IPS-18c (cell line): Measurements from ENCODE around the gene WASF3.
"Not testable (repeated sequence)": the region's sequence is repeated elsewhere in the genome, so short reads cannot be mapped to it uniquely, and the experiment has no call there.

Experiments used
- H3K4me3 ChIP-seq: 2 replicates; pipeline ENCODE4 v1.7.0; 2013; ENCODE audit warnings: low read depth, mild to moderate bottlenecking, low read length, moderate library complexity; ENCODE audit not compliant: insufficient read depth
- H3K9me3 ChIP-seq: one replicate; pipeline ENCODE4 v1.6.1; 2013; ENCODE audit warnings: mild to moderate bottlenecking, low read length, moderate library complexity; ENCODE audit not compliant: control insufficient read depth, insufficient read depth

WASF3 gene

DNA sequence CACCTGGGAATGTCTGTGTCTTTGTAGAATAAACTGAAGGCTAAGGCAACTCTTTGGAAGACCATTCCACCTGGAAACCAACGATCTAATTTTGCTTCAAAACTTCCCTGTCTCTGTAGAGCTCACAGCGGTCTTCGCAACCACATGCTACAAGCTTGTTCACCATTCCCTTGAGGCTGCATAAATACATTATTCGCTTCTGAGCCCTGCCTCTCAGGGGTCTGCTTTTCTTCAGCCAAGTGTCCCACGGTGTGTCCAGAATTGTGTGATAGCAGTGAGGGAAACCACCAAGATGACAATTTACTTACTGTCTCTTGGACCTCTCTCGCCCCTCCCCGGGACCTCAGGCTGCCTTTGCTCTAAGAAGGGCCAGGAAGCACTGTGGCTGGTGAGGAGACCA is 152.0 kb downstream of the WASF3 start:
- Histone ChIP-seq H3K9me3 (no peaks in the 10 kb centered on the region), H3K4me3 (no peak overlapping the region)

DNA sequence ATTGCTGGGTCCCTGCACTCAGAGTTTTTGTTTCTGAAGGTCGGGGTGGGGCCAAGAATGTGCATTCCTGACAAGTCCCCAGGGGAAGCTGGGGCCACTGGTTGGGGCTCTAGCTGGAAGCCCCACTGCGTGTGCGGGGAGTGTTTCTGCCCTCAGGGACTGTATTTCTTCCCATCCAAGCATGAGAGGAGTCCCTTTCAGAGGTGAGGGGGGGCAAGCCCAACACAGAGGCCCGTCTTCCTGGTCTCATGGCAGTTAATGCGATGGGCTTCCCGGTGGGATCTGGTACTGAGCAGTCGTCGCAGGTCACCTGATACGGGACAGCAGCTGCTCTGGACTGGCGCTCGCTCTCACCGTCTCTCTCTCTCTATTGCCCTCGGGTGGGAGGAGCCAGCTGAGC is 152.7 kb downstream of the WASF3 start:
- H3K4me3 ChIP-seq: no peak overlapping the region
- H3K9me3 ChIP-seq: no peaks in the 10 kb centered on the region

DNA sequence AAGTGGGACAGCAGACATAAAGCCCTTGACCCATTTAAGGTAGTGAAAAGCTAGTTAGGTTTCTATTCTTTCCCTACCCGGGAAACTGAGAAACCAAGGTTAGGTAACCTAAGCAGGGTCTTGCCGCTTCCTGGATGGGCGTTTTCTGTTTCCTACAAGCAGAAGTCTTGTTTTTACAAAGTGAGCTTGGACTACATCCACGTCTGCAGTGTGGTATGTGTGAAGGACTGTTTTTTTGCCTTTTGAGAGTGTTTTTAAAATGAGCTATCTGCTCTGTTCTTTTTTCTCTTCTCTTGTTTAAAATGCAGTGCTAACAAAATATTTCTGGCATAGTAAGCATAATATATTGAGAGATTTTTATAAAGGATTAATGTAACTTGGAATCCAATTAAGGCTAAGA is 153.7 kb downstream of the WASF3 start:
- H3K4me3 ChIP-seq: no peak overlapping the region
- H3K9me3 ChIP-seq: no peaks in the 10 kb centered on the region

DNA sequence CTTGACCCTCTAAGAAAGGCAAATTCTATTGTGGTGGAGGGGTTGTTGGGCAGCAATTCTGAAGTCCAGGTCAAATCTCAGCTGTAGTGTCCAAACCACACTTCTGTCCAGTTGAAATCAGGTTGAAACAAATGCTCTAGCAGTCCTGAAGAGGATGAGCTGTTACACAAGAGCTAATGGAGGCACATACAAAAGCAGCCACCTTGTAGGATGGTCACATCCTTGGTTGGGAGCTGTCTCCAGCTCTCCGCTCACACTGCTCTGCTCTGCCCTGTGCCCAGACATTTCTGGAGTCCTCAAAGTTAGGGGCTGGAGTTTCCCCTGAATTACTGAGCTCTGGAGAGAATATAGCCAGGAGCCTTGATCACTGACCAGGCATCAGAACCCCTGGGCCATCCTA is 155.9 kb downstream of the WASF3 start:
- Histone ChIP-seq H3K9me3 (no peaks in the 10 kb centered on the region), H3K4me3 (no peak overlapping the region)

DNA sequence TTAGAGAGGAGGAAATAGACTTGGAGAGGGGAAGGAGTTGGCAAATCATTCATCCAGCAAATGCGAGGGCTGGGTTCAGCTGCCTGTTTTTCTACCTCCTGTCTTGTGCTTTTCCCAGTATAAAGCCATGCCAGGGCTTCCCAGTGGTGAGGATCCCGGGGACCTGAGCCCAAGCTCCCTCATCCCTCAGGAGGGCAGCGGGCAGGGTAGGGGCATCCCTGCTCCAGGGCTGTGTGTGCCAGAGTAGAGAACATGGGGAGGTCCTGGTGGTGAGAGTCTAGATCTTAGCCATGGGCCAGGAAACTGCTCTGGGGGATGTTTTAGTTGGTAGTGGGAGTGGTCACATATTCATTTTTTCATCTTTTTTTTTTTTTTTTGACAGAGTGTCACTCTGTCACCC is 159.5 kb downstream of the WASF3 start:
- Histone ChIP-seq H3K9me3 (no peaks in the 10 kb centered on the region), H3K4me3 (no peak overlapping the region)

DNA sequence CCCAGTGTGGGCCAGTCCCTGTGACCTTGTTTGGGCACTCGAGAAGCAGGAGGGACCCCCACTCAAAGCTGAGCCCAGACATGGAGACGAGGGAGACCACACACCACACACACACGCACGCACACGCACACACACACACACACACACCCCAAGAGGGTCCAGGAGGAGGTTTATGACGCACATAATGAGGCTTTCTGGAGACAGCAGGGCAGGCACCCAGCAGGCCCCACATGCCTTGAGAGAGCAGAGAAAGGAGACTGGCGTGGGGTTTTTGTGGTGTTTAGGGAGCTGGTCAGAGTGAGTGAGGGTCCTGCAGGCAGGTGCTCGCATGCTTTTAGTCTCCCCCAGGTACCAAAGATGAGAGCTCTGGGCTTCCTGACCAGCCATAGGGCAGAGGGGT is 160.7 kb downstream of the WASF3 start:
- peaks cover 3% of the 10 kb centered on the region for H3K9me3 ChIP-seq
- no peak overlapping the region for H3K4me3 ChIP-seq

DNA sequence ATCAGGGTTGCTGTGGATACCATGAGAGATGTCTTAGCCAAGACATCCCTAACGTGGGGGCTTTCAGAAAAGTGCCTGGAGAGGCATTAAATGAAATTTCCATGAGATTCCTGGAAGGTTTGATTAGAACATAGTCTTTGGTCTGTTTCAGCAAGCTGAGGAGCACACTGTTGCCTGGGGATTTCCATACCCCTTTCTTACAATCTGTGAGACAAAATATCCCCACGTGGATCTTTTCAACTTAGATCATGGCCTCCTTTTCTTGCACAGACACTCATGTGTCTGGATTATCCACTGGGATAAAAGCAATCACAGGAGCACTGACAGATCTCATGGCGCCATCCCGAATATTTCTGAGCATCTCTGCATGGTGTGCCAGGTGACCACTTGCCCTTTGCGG is 161.4 kb downstream of the WASF3 start:
- H3K4me3 ChIP-seq: no peak overlapping the region

DNA sequence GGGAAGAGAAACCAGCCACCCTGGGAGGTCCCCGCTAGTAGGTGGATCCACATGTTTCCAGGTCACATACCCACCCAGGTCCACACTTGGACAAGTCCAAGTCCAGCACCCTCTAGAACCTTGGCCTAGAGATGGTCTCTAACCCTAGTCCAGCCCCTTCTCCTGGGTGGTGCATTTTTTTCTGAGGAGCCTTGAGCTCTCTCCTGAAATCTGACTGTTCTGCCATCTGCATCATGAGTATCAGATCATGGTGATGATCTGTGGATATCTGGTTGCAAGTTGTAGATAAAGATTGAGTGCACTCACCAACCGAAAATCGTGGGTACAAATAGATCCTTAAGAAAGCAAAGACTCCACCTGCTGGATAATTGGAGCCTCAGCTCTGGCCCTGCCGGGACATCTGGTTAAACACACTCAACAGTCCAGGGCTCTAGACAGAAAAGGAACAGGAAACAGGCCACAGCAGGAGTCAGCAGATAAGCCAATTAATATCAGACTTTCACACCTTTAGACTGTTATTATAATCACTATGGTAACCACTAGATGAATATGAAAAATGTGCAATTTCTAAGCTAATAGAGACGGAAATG is 162.0 kb downstream of the WASF3 start:
- no peak overlapping the region for H3K4me3 ChIP-seq
- peaks cover 3% of the 10 kb centered on the region for H3K9me3 ChIP-seq

More for the DNA sequence above, 161.4 kb downstream of the WASF3 start:
- peaks cover 3% of the 10 kb centered on the region for H3K9me3 ChIP-seq

DNA sequence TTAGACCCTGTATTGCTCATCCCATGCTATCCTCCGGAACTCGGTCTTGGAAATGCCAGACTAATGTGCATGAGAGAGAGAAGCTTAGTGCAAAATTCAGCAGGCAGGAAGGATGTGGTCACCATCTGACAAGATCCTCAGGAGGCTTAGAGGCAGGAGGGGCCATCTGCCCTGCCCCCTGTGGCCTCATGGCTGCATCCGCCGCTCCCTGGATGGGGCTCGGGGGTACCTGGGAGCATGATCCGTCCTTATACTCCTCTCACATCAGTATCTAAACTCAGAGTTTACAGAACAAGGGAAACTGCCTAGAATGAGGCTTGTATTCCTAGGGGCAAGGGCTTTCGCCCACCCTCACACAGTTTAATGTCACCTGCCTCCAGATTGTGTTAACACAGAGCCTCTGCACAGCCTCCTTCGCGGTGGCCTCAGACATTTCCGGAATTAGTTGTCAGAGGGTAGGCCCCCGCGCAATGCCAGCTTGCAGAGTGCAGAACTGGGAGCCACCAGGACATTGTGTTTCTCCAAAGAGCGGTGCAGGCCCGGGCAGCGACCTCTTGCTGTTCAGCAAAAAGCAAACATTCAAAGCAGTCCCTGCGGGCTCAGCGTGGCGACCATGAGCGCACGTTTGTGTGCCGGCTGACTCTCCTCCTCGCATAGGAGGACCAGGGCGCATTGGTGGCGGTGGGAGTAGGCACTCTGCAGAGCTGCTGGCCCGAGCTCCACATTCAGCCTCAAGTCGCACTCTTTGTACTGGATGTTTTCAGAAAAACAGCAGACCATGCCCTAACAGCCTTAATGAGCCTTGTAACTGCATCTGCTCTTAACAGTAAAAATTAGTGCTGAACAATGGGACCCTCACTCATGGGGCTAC is 164.0 kb downstream of the WASF3 start:
- Histone ChIP-seq H3K9me3 (peaks cover 3% of the 10 kb centered on the region), H3K4me3 (no peak overlapping the region)

DNA sequence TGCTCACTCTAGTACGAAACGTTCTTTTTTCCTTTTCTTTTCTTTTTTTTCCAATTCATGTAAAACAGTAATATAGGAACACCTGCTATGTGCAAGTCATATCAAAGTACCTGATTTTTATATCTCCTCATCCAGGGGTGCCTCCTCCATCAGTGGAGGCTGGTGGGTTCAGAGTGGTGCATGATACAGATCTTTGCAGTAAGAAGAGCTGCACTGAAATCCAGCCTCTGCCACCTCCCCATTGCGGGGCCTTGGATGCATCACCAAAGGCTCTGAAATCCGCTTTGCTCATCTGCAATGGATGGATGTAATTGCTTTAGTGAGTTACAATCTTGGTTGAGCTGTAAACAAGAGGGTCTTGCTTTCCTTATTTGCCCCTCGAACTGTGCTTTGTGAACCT is 164.8 kb downstream of the WASF3 start:
- H3K4me3 ChIP-seq: no peak overlapping the region
- peaks cover 3% of the 10 kb centered on the region for H3K9me3 ChIP-seq

DNA sequence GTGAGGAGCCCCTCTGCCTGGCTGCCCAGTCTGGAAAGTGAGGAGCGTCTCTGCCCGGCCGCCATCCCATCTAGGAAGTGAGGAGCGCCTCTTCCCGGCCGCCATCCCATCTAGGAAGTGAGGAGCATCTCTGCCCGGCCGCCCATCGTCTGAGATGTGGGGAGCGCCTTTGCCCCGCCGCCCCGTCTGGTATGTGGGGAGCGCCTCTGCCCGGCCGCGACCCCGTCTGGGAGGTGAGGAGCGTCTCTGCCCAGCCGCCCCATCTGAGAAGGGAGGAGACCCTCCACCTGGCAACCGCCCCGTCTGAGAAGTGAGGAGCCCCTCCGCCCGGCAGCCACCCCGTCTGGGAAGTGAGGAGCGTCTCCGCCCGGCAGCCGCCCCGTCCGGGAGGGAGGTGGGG is 166.1 kb downstream of the WASF3 start:
- not testable (repeated sequence) for H3K9me3 ChIP-seq, H3K4me3 ChIP-seq

DNA sequence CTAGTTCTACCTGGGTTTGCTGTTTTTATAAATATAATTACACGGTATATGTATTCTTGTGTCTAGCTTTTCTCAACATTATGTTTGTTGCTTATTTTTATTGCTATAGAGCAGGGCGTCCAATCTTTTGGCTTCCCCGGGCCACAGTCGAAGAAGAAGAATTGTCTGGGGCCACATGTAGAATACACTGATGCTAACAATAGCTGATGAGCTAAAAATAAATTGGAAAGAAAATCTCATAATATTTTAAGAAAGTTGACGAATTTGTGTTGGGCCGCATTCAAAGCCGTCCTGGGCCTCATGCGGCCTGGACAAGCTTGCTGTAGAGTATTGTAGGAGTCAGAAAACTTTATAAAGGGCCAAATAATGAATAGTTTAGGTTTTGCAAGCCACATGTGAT is 169.2 kb downstream of the WASF3 start:
- Histone ChIP-seq H3K4me3 (no peak overlapping the region), H3K9me3 (peaks cover 3% of the 10 kb centered on the region)

DNA sequence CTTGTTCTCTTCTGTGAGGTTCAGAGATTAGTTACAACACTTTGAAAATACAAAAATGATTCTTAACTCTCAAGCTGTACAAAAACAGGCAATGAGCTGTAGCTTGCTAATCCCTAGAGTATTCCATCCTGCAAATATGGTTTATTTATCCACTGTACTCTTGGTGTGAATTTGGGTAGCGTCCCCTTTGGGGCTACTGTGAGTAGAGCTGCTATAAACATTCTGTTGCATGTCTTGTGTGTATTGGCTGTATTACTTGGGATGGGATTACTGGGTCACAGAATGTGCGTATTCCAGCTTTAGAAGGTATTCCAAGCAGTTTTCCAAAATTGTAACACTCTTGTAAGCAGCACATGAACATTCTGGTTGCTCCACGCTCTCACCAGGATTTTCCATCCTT is 169.6 kb downstream of the WASF3 start:
- Histone ChIP-seq H3K9me3 (peaks cover 3% of the 10 kb centered on the region), H3K4me3 (no peak overlapping the region)

DNA sequence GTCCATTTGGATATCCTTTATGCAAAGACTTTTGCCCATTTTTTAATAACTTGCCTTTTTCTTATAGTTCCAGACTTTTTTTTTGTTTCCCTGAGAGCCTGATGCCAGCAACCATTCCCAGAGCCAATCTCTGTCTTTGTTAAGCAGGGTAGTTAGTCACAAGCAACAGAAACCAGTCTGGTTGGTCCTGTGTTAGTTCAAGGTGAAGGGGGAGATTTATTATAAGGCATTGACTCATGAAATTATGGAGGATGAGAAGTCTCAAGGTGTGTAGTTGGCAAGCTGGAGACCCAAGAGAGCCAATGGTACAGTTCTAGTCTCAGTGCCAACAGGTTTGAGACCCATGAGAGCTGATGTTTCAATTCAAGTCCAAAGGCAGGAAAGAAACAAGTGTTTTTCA is 170.2 kb downstream of the WASF3 start:
- Histone ChIP-seq H3K4me3 (no peak overlapping the region), H3K9me3 (peaks cover 3% of the 10 kb centered on the region)

DNA sequence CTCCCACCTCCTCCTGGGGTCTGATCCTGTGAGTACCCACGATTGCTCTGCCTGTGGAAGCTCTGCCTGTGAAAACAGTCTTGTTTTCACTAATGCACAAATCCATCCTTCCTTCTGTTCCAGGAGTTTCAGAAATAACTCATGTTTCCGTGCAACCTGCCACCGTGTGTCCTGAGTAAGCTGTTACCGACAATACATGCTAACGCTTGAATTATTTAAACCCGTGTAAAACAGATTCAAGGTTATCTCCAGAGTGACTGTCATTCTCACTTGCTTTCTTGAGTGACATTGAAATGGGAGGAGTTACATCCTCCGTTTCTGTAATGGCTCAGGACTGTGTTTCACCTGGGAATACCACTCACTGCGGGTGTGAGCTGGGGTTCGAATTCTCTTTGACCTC is 178.2 kb downstream of the WASF3 start:
- Histone ChIP-seq H3K9me3 (no peaks in the 10 kb centered on the region), H3K4me3 (no peak overlapping the region)
